GM12801 (cell line): ENCODE results near the gene DOCK3.

Experiments used
- CTCF ChIP-seq: IDR thresholded peaks from one replicate; pipeline ENCODE4 v1.5.1; 2011; ENCODE audit warnings: control low read depth; ENCODE audit not compliant: insufficient read length; ENCODE audit errors: extremely low read depth

Gene DOCK3

GRCh38 chr3:51297333-51297732, 622.6 kb downstream of the DOCK3 start:
- TF ChIP-seq CTCF = no peak

DNA sequence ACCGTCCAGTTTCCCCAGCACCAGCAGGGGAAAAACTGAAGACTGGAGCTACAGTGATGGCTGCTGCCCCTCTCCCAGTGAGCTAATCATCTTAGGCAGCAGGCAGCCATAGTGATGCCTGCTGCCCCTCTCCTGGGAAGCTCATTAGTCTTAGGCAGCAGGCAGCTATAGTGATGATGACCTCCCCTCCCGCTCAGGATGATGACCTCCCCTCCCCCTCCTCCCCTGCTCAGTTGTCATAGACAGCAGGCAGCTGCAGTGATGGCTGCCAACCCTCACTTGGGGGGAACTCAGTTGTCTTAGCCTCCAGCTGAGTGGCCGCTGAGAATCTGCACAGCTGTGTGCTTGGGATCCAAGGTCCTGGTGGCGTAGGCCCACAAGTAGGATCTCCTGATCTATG, 629.5 kb downstream of the DOCK3 start:
- TF ChIP-seq CTCF = no peak

DNA sequence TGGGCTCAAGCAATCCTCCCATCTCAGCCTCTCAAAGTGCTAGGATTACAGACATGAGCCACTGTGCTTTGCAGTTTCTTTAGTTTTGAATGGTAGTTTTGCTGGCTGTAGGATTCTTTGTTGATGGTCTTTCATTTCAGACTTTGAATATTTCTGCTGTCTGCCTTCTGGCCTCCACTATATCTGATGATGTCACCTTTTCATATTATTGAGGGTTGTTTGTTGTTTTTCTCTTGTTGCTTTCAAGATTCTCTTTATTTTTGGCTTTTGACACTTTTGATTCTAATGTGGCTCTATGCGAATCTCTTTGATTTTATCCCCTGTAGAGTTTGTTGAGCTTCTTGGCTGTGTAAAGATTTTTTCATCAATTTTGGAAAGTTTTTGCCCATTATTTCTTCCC, 631.4 kb downstream of the DOCK3 start:
- no peak for TF ChIP-seq CTCF

GRCh38 chr3:51307458-51307857, 632.7 kb downstream of the DOCK3 start:
- no peak for TF ChIP-seq CTCF

DNA sequence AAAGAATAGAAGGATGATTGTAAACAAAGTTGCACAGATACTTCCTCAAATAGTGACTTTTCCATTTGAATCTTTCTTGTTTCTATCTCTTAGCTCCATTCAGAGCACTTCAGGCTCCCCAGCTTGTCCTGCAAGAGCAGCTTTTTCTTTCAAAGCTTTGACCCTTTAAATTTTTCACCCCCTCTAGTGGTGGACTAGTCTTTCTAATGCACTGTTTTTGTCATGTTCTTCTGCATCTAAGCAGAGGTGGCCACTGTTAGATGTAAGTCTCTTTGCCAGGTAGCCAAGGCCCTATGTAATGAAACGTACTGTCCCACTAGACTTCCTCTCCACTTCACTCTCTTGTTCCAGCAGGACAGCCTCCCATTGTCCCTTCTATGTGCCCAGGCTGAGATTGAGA, 636.3 kb downstream of the DOCK3 start:
- TF ChIP-seq CTCF = no peak

GRCh38 chr3:51328206-51328605, 653.5 kb downstream of the DOCK3 start:
- no peak for TF ChIP-seq CTCF

DNA sequence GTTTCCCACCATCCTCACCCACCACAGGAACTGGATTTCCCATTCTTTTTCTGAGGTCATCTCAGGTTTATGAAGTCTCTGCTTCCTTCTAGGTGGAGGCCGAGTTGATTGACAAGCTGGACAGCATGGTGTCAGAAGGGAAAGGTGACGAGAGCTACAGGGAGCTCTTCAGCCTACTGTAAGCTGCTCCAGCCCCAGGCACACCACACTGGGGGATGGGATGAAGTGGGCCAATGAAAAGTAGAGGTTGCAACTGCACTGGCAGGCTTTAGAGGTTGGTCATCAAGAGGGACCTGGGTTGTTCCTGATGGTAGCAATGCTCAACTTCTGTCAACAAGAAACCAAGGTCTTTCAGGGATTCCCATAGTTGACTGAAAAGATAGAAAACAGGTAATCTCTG, 655.3 kb downstream of the DOCK3 start:
- TF ChIP-seq CTCF = no peak

DNA sequence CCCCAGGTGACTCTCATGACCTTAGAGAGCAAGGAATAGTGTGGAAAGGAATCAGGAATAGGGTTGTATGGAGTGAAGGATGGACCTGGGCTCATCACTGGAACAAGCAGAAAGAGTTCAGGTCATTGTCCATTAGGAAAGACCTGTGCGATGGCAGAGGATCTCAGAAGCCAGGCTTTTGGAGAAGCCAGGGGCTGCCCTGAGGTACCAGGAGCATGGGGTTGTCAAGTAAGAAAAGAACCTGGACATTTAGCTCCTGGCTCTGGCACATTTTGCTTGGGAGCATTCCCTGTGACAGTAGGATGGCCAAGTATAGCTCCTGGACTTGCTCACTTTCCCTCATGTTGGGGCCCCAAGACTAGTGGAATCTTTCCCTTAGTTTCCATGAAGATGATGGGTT, 657.4 kb downstream of the DOCK3 start:
- no peak for TF ChIP-seq CTCF
